Stimulated activated CD4-positive, alpha-beta T cell treated with anti-CD3 and anti-CD28 coated beads, Interleukin-2, amount 100 ng/mL, for 24 hours (primary cell): ENCODE data around the gene CSF2RB.

Experiments
- DNase-seq, 2 donors: peaks; one replicate each; pipeline ENCODE4 v3.0.0-alpha.2; 2020

The CSF2RB gene

DNA sequence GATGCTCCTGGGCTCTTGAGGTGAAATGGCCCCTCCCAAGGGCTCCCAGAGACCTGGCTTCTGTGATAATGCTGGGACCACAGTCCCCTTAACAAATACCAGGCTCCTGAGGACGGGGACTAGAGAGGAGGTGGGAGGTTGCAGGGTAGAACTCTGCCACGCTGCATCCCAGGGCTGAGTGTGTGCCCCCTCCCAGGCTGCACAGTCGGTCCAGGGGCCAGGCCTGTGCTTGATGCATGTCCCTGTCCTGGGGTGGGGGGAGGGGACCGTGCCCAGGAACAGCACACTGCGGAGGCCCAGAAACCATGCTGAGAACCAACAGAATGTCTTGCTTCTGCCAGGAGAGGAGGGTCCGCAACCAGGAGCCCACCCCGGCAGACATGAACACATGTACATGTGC lies 9.3 kb downstream of the CSF2RB start:
- DNase-seq: no peak

DNA sequence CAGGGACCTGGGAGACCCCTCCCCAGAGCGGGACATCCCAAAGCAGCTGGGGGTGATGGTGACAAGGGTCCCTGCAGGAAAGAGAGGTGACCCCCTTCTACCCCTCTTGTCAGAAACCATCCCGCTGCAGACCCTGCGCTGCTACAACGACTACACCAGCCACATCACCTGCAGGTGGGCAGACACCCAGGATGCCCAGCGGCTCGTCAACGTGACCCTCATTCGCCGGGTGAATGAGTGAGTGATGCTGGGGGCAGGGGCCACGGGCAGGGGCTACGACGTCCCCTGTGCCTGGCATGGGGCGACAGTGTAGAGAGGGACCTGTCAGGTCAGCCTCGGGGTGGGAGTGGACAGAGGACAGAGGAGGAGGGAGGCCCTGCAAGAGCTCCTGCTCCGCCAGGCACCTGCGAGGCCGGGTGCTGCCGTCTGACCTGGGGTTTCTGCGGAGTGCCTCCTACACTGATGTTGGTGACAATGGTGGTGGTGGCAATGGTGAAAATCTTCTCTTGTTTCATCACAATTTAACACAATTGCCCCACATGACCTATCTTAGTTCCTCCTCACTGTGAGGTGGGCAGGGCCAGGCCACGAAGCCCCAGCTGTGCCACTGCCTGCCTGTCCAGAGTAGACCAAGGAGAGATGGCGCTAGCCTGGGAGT lies 9.8 kb downstream of the CSF2RB start:
- DNase-seq: no peak

DNA sequence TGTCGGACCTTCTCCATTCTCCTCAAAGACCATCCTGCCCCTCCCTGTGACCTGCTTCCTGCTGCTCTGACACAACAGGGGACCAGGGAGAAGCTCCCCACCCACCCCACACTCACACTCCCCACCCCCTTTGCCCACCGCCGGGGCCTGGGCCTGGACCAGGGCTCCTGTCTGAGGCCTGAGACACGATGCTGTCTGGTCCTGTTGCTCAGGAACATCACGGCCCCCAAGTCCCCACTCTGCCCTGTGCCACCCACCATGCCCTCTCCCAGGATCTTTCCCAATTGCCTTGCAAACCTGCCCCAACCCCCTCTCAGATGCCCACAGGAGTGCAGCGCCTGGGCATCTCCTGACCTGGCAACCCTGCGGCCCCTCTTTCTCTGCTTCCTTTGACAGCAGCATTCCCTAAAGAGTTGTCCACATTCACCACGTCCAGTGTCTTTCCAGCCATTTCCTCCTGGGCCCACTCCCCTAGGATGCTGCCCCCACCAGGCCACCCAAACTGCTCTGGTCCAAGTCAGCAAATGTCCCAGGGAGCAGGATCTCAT lies 10.8 kb downstream of the CSF2RB start:
- DNase-seq: no peak

DNA sequence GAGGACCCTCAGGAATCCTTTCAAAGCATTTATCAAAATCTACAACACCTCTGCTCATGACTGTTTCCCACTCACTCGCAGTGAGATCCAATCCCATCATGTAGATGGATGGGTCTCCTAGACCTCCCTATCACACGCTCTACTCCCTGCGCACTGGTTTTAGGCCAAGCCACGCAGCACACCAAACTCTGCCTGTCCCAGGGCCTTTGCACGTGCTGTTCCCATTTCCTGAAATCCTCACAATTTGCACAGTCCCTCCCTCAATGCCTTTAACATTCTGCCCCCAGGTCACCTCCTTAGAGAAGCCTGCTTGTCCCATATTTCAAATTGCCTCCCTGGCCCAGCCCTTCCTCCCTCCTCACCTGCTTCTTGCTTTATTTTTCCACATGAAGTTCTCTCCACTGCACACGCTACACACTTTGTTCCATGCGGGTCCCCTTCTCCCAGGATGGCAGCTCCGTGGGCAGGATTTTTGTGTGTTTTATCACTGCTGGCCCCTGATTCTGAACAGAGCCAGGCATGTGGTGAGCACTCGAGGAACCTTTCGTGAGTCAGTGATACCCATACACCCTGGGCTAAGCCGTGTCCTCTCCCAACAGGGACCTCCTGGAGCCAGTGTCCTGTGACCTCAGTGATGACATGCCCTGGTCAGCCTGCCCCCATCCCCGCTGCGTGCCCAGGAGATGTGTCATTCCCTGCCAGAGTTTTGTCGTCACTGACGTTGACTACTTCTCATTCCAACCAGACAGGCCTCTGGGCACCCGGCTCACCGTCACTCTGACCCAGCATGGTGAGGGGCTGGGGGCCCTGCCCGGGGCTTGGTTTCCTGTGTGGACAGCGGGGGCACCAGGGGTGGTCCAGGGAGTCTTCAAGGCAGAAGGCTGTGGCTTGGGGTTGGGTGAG lies 12.2 kb downstream of the CSF2RB start:
- no peak for DNase-seq

DNA sequence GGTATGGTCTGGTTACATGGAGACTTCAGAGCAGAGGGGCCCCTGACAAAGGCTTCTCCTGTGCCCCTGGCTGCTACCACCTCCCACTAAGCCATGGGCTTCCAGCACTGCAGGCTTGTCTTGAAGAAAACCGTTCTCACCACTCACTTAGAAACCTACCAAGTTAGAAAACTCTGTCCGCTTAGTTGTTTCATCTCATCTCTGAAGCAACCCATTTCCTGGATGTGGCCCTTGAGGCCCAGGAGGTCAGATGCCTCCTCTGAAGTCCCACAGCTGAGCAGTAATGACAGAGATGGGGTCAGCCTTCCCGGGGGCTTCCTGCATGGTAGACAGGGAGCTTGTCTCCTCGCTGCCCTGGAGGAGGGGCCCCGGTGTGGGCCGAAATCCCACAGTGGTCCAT lies 12.9 kb downstream of the CSF2RB start:
- no peak for DNase-seq

DNA sequence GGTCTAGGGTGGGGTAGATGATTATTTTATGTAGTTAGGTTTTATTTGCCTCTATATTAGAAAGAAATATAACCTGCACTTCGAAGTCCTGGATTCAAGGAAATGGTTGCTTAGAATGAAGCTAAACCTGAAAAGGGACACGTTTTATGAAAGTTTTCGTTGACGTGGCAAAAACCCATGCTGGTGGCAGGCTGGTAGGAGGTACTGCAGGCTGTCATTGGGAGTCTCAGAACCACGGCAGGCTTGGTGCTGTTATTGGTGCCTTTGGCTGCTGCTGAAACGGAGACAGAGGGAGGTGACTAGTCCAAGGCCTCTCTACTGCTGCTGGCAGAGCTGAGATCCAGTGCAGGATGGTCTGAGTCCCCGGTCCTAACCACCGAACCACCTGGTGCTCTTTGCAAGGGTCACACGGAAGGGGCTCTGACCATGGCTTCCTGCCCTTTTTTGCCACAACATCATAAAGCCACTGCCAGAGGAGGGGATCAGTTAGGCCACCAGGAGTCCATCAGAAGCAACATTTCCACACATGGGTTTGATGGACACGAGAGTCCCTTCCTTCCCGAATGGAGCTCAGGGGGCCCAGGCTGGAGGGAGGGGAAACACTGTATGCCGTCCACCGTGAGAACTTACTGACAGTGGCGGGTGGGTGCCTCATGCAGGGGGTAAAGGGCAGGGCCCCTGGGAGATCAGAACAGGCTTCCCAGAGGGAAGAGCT lies 13.4 kb downstream of the CSF2RB start:
- DNase-seq: no peak

DNA sequence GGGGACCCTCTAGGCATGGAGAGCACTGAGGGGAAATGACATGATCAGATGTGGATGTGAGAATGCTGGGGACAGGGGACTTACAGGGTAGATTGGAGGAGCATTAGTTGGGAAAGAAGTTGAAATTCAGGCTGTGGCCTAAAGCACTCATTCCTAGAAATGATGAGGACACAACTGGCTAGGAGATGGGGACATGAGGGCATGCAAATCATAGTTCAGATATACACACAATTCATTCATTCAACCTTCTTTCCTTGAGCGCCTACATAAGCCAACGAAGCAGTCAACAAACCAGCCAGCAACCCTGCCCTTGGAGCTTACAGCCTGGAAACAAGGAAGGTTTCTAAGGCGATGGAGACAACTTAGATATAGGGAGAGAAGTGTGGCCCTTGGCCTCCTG lies 14.2 kb downstream of the CSF2RB start:
- DNase-seq: no peak

DNA sequence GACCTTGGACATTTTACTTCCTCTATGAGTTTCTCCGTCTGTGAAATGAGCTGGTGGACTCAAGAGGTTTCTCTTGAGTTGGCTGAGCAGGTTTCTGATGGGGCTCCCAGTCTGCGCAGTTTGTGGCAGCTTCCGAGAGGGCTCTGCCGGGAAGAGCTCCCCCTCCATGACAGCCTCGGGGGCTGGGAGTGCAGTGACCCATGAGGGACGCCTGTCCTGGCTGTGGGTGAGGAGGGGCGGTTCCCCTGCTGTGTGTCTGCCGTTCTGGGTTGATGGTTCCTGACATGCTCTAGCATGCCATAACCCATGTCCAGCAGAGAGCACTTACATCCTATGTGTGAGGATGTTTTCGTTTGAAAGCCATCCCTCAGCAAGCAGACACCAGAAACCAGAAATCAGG lies 14.8 kb downstream of the CSF2RB start:
- no peak for DNase-seq

DNA sequence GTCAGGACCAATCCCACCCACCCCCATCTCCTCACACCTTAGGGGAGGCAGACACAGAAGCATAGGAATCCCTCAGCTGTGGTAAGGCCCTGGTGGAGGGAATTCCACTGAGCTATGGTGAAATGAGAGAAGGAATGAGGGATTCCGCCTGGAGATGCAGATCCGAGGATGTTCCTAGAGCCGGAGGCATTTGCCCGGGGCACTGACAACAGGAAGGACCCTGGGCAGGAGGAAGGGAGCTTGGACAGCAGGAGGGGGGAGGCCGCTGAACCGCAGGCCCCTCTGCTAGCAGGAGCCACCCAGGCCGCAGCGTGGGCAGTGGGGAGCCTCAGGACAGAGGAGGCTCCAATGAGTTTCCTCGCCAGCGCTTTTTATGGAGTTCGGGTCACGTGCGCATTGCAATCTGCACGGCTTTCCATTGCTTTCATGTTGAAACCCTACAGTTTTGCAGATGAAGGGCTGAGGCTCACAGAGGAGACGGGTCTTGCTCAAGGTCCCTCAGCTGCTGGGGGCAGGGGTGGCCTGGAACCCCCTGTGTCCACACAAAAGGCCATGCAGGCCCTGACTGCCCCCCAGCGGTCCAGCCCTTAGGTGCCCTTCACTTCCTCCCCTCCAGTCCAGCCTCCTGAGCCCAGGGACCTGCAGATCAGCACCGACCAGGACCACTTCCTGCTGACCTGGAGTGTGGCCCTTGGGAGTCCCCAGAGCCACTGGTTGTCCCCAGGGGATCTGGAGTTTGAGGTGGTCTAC lies 15.5 kb downstream of the CSF2RB start:
- no peak for DNase-seq

DNA sequence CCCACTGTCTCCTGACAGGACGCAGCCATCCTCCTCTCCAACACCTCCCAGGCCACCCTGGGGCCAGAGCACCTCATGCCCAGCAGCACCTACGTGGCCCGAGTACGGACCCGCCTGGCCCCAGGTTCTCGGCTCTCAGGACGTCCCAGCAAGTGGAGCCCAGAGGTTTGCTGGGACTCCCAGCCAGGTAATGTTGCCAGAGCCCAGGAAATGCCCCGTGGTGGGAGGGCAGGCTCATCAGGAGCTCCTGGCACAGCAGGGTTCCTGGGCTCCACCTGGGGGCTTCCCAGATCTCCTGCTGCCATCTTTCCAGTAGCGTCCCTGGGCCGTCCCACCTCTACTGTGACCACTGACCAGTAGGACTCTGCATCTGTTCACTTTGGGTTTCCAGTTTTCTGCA lies 16.2 kb downstream of the CSF2RB start:
- DNase-seq: no peak

DNA sequence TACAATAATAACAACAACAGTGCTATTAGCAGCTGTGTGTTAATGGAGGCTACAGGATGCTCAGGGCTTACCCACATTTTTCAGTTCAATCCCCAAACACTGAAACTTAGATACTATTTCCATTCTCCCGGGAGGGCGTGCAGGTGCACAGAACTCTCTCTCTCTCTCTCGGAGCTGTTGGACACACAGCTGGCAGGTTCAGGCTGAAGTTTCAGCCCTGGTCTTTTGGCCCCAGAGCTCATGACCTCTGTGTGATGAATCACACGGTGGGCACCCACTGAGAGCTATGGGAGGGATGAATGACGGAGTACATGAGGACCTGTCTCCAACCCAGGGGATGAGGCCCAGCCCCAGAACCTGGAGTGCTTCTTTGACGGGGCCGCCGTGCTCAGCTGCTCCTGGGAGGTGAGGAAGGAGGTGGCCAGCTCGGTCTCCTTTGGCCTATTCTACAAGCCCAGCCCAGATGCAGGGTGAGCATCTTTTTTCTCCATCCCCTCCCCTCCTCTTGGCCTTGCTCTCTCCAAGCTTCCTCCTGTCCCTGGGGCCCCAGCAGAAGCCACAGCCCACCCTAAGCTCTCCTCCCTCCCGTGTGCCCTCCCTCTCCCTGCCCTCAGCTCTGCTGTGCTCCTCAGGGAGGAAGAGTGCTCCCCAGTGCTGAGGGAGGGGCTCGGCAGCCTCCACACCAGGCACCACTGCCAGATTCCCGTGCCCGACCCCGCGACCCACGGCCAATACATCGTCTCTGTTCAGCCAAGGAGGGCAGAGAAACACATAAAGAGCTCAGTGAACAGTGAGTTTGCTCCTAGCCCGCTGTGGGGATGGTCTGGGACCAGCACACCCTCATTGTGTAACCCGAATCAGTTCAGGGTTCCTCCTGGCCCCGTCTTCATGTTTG lies 16.9 kb downstream of the CSF2RB start:
- DNase-seq: no peak

DNA sequence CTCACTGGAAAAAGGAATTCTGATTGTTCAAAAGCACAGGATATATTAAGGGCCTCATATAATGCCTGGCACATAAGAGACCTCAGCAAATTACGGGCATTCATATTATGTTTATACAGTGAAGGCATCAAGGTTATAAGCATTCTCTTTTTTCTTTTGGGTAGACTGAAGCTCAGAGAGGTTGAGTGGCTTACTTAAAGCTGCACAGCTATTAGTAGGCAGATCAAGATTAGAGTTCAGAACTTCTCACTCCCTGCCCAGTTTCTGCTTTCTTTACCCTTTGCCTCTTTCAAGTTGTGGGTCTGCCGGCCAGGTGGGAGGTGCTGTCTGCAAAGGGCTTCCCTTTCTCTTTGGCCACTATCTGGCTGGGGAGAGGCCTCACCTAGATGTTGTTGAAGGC lies 18.0 kb downstream of the CSF2RB start:
- DNase-seq: no peak

DNA sequence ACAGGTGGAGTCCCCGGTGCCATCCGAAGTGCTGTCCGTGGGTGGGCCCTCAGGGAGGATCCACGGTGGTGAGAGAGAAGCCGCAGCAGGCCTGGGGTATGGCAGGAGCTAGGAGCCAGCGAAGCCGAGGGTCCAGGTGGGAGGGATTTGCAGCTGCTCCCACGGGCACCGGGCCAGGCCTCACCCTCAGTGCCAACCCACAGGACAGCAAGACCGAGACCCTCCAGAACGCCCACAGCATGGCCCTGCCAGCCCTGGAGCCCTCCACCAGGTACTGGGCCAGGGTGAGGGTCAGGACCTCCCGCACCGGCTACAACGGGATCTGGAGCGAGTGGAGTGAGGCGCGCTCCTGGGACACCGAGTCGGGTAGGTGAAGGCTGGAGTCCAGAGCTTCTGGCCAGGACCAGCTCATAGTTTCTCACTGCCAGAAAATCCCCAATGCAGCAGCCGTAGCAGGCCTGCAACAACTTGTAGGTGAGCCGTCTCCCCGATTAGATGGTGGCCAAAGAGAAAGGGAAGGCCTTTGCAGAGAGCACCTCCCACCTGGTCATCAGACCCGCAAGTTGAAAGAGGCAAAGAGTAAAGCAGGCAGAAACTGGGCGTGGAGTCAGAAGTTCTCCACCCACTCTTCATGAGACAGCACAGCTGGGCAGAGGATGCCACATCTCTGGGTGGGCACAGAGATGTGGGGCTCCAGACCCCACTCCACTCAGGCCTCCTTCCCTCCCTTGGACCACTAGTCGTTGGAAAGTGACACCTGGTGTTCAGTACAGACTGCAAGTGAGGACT lies 20.4 kb downstream of the CSF2RB start:
- DNase-seq: no peak

DNA sequence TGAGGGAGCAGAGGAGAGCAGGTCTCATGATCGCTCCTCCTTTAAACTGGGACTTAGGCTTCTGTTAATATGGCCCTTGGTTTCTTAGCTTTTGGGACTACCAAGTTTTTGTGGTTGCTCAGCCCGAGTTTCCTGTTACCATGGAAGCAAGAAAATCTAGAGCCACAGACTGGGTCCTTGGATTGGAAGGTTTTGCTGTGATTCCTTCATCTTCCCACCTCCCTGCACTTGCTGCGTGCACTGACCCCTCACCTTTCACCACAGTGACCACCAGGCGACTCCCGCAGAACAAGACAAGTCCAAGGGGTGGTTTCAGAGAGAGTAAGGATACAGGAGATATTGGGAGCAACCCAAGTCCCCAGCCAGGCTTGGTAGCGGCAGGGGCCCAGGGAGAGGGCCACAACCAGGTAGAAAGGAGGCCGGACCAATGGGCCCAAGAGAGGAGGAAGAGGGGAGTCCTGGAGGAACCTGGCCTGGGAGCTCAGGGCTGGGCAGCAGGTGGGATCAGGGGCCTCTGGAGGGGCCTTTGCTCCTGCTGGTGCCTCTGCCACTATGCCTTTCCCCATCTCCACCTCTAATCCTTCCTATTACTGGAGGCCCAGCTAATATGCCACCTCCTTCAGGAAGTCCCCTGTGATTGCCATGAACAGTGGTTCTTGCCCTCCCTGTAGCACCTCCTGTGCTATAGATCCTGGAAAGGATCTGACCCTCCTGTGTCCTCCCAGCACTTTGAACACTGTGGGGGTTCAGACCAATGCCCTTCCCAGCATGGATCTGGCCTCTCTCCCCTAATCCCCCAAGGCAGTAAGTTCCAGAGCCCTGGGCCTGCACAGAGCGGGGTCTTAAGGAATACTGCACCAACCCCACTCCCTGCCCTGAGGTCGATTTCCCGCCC lies 21.2 kb downstream of the CSF2RB start:
- DNase-seq: no peak

DNA sequence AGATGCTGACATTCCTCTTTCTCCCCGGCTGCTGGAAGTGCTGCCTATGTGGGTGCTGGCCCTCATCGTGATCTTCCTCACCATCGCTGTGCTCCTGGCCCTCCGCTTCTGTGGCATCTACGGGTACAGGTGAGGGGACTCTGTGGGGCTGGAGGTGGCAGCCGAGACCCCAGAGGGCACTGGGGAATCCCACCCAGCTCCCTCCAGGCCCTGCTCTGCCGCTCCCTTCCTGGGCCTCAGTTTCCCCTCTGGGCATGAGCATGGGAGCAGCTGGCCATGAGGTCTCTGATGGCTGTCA lies 21.8 kb downstream of the CSF2RB start:
- DNase-seq: no peak

DNA sequence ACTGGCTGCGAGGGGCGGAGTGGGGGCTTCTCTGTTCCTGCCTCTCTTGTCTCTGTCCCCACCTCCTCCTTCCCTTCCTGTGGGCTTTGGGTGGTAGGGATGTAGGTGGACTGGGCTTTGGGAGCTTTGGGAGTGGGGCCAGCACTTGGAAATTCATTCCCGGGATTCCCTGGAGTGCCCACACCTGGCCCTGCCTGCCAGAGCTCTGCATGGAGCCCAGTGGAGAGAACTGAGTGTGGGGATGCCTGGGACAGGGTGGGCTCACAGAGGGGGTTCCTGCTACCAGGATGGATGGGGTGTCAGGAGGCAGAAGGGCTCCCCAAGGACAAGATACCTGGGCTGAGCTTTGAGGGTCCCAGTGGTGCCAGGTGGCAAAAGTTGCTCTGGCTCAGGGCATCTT lies 22.3 kb downstream of the CSF2RB start:
- DNase-seq: no peak

DNA sequence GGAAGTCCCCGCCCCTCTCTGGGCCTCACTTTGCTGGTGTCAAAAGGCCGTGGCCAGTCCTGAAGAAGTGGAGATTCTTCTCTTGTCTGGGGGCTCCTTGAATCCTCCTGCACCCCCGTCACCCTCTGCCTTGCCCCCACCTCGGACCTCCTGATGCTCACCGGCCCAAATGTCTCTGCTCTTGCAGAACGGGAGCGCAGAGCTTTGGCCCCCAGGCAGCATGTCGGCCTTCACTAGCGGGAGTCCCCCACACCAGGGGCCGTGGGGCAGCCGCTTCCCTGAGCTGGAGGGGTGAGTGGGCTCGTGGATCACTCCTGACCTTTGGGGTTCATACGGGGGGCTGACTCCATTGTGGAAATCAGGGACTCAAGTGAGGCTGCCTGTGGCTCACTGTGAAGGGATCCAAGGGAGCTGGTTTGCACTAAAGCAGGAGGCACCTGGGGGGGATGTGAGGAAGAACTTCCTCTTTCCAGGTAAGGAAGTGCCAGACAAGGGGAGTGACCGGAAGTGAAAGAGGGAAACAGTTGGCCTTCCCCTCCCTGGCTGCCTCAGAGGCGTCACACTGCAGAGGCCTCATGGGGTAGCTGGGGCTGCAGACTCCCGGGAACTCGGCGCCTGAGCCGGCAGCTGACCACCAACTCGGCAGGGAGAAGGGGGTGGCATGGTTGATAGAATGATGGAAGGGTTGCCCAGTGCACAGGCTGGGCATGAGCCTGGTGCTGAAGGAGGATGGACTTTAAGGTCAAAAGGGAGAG lies 23.1 kb downstream of the CSF2RB start:
- DNase-seq: no peak

DNA sequence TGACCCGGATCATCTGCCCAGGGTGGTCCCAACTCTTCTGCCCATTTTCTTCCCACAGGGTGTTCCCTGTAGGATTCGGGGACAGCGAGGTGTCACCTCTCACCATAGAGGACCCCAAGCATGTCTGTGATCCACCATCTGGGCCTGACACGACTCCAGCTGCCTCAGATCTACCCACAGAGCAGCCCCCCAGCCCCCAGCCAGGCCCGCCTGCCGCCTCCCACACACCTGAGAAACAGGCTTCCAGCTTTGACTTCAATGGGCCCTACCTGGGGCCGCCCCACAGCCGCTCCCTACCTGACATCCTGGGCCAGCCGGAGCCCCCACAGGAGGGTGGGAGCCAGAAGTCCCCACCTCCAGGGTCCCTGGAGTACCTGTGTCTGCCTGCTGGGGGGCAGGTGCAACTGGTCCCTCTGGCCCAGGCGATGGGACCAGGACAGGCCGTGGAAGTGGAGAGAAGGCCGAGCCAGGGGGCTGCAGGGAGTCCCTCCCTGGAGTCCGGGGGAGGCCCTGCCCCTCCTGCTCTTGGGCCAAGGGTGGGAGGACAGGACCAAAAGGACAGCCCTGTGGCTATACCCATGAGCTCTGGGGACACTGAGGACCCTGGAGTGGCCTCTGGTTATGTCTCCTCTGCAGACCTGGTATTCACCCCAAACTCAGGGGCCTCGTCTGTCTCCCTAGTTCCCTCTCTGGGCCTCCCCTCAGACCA lies 24.0 kb downstream of the CSF2RB start:
- DNase-seq: no peak

DNA sequence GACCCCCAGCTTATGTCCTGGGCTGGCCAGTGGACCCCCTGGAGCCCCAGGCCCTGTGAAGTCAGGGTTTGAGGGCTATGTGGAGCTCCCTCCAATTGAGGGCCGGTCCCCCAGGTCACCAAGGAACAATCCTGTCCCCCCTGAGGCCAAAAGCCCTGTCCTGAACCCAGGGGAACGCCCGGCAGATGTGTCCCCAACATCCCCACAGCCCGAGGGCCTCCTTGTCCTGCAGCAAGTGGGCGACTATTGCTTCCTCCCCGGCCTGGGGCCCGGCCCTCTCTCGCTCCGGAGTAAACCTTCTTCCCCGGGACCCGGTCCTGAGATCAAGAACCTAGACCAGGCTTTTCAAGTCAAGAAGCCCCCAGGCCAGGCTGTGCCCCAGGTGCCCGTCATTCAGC lies 24.6 kb downstream of the CSF2RB start:
- DNase-seq: no peak
